Measurements from ENCODE around the gene SCAF11.

The SCAF11 gene

DNA sequence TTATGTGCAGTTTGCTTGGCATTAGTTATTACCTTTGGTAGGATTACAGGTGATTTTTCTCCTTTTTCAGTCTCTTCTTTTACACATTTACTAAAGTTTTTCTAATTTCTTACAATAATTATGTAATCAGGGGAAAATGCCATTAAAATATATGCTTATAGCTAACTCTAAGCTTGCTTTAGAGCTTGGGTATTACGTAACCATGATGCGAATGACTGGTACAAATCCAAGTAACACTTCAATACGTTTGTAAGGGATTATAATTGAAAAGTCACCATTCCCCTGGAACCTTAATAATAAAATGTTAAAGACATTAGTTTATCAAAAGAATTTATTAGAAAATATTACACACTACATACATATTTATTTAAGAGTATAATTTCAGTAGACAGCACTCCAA, 71.6 kb downstream of the SCAF11 start:
- no peak for DNase-seq (ENCODE audit: low spot score)

DNA sequence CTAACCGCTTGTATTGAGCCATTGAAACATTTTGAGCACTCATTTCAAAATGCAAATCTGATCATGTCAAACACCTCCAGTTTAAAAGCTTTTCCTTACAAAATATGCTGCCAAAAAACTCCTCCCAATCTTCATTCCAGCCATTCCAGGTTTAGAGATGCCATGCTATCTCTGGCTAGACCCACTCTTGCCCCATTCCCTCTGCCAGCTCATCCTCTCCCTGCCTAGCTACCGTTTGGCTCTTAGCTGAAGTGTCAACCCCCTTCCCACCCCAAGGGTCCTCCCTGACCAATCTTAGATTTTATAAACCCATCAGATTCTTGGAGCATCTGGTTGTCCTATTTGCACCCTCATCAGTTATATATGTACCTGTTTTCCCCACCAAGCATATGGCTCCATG, 75.0 kb downstream of the SCAF11 start:
- DNase-seq (ENCODE audit: low spot score): no peak

DNA sequence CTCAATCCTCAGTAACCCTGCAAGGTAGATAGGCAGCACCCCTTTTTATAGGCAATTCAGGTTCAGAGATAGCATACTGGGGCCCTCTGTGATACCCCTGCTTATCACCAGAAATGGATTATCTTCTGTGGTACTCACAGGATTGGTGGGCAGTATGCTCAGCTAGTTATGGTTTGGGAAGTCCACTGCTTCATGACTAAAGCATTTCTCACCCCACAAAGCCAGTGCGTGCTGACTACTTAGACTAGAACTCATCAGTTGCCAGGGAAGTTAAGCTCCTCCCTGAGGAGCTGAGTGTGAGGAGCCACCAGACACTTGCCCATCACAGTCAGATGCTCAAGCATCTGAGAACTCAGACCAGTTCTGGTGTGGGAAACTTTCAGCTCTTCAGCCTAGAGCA, 76.3 kb downstream of the SCAF11 start:
- DNase-seq (ENCODE audit: low spot score): no peak

DNA sequence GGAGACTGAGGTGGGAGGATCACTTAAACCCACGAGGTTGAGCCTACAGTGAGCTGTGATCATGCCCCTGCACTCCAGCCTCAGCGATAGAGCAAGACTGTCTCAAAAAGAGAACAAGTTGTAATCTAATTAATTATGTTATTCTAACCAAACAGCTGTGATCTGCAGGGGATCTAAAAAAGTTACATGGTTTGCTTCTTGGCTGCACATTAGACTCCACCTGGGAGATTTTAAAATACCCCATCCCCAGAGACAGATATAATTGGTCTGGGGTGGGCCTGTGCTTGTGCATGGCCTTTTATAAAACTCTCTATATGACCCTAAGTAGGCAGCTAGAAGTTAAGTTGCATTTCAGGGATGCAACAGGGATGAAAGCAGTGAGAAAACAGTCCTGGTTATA, 76.7 kb downstream of the SCAF11 start:
- DNase-seq (ENCODE audit: low spot score): no peak

DNA sequence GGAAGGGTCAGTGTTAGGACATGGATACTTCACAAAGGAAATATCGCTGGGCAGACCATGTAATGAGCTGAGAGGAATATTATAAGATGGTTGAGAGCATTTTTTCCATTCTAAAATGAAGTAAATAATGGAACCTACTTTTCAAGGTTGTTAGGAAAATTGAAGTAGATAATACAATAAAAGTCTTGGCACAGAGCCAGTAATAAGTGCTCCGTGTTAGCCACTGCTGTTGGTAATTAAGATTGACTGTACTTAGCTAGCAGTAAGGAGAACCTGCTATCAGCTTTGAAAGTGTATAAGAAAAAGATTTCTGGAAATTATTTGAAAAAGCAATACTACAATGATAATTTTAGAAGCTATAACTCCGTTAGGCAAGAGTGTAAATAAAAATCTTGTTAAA, 77.6 kb downstream of the SCAF11 start:
- DNase-seq (ENCODE audit: low spot score): no peak

DNA sequence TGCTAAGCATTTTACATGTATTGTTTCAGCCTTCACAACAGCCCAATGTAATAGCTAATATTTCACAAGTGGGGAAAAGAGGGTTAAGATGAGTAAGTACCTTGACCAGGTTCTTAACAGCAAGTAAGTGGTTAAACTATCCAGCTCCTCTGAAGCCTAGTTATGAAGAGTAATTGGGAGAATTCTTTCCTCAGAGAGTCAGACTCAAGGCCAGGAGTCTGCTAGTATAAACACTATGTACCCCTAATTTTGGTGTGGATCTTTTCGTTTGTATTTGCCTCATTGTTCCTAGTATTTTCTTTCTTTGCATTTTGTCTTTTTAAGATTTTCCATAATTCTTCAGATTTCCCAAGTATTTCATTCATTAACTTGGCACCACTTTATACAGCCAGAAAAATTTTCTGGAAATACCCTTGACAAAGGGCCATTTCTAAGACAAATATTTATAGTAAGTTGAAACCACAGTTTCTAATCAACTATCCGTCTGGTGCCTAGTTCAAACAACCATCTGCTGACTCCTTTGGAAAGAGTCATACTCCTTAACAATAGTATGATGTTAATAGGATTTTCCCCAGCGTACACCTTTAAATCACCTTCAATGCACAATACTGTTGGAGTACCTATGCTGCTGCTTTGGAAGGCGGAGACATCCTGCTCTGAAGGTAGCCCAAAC, 81.2 kb downstream of the SCAF11 start:
- DNase-seq (ENCODE audit: low spot score): no peak

DNA sequence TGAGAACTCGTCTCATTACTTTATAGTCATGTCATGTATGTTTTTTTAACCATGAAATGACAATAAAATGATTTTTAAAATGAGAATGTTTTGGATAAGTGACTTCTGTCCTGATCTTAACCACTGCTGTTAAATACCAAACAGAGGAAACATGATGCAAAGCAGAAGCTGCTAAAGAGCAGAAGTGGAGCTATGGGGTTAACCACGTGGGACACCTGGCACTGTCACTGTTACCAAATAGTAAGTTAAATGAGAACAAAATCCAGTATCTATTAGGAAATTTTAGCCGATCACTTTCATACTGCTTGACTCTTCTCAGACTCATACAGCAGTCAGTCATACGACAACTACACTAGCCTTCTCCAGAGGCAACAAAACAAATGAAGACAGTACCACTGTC, 82.4 kb downstream of the SCAF11 start:
- no peak for DNase-seq (ENCODE audit: low spot score)

DNA sequence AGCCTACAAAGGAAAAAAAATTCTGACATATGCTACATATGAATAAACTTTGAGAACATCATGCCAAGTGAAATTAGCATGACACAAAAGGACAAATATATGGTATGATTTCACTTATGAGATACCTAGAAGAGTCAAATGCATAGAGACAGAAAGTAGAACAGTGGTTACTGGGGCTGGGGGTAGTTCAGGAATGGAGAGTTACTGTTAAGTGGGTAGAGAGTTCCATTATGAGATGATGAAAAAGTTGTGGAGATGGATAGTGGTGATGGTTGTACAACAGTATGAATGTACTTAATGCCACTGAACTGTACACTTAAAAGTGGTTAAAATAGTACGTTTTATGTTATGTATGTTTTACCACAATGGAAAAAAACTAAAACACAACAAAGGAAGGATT, 92.3 kb downstream of the SCAF11 start:
- no peak for DNase-seq (ENCODE audit: low spot score)

DNA sequence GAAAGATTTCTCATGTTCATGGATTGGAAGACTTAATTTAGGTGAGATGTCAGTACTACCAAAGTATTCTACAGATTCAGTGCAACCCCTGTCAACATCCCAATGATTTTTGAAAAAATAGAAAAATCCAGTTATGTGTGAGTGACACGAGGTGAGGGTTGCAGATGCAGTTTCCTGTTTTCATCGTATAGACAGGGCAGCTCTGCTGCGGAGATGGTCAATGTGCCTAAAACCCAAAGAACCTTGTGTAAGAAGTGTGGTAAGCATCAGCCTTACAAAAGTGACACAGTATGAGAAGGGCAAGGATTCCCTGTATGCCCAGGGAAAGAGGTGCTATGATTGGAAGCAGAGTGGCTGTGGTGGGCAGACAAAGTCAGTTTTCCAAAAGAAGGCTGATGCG, 94.4 kb downstream of the SCAF11 start:
- DNase-seq (ENCODE audit: low spot score): no peak

DNA sequence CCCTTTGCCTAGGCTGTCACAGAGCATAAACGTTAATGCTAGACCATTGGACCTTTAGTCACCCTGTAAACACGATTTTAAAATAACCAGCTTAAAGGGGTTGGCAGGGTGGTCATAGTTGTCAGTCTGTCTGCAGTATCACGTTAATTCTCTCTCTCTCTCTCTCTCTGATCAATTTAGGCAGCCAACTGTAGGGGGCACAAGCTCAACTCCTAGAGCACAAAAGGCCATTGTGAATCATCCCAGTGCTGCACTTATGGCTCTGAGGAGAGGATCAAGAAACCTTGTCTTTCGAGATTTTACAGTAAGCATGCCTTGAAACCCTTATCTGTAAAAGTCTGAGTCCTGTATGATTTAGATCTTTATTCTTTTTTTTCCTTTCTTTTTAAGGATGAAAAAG, 97.1 kb downstream of the SCAF11 start:
- no peak for DNase-seq (ENCODE audit: low spot score)

DNA sequence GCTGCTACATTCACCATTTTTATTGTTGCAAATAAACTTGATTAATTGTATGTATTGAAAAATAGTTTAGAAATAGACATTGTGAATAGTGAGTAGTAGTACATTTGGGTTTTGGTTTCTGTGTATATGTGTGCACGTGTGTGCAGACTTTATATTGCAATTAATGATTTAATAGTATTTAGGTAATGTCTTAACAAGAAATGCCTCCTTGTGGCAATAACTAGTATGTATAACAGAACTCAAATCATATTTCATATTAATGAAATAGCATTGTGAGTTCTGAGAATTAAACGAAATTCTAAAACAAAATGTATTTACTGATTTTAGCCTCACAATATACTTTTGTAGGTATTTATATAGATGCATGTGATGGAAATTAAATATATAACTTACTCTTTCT, 100.1 kb downstream of the SCAF11 start:
- DNase-seq (ENCODE audit: low spot score): no peak

DNA sequence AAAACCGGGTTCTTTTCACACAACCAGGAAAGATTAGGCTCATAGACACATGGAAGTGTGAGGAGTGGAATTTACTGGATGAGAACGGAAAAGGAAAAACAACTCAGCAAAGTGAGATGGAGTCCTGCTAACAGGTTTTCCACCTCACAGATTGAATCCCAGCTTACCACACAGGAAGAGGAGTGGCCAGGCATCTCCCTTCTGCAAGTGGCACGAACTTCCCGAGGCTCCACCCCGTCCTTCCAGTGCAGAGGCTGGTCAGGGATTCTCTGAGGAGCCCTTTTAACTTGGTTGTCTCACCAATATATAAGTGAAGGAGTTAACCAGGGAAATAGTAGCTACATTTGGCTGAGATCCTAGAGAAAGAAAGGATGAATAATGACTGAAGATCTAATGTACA, 102.8 kb downstream of the SCAF11 start:
- DNase-seq (ENCODE audit: low spot score): no peak

DNA sequence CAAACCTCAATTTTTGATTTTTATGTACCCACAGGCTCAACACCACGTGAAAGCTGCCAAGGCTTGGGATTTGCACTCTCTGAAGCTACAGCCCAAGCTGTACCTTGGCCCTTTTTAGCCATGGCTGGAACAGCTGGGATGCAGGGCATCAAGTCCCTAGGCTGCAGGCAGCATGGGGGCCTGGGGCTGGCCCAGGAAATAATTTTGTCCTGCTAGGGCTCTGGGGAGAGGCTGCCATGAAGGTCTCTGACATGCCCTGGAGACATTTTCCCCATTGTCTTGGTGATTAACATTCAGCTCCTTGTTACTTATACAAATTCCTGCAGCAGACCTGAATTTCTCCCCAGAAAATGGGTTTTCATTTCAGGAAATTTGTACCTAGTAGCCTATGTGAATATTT, 103.7 kb downstream of the SCAF11 start:
- no peak for DNase-seq (ENCODE audit: low spot score)

DNA sequence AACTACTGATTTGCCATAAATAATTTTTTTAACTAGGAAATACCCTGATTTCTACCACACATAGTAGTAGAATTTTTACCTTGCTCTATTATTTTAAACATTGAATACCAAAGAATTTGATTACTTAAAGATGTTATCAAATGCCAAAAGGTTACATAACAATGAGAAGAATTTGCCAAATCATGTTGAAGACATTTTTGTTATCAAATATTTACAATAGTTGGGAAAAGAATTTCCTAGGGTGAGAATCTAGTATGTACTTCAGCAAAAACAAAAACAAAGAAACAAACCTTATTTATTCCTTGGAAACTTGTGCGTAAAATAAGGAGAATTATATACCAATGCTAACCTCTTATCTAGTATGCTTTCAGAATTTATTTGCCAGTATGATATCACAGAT, 107.2 kb downstream of the SCAF11 start:
- DNase-seq (ENCODE audit: low spot score): no peak

DNA sequence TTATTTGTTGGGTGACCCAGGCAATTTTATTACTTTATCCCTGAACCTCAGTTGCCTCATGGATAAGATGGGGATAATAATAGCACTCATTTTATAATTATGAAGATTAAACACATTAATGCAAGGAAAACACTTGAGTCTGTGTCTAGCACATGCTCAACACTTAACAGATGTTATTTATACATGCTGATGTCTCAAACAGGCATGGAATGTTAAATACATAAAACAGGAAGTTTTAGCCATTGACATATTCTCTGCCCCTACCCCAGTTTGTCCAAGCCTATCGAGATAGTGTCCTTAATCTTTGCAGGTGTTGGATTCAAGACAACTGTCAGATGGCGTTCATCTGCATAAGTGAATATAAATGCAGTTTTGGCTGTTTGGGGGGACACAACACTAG, 109.8 kb downstream of the SCAF11 start:
- DNase-seq (ENCODE audit: low spot score): no peak

DNA sequence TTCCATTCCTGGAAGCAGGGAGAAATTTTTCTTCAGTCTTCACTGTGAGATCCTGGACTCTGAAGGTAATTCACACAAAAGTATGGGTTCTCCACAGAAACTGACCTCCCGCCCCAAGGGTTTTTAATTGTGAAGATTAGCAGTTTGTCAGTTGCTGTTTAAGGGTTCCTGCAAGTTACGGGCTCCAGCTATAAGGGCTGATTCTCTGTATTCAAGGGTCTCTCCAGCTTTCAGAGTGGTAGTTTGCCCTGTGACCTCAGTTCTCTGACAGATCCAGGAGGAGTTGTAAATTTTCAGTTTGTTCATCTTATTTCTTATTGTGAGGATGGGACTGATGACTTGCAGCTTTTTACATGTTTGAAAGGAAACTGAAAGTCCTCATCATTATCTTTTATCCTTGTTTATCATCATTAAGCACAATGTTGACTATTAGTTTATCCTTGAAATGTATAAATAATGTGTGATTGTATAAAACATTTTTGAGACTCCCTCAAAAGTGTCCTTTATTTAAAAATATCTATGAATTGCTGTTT, 110.9 kb downstream of the SCAF11 start:
- no peak for DNase-seq (ENCODE audit: low spot score)

DNA sequence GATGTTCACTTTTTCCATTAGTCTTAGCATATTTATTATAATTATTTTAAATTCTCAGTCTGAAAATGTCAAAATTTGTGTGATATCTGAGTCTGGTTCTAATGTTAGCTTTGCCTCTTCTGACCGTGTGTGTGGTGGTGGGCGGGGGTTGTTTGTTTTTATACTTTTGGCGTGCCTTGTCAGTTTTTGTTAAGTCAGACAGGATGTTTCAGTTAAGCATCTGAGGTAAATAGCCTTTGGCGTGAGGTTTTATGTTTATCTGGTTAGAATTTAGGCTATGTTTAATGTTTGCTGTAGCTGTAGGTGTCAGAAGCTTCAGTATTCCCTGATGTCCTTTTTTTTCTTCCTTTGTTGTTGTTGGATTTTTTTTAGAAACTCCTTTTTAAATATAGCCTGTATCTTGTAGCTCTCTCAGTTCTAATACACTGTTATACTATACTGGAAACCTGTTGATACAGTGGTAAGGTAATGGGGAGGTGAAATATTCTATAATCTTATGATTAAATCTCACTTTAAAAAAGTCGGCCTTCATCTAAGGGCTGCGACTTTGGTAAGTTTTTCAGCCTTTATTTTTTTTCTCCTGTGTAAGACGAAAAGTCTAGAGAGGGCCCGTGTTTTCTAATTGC, 111.6 kb downstream of the SCAF11 start:
- no peak for DNase-seq (ENCODE audit: low spot score)

DNA sequence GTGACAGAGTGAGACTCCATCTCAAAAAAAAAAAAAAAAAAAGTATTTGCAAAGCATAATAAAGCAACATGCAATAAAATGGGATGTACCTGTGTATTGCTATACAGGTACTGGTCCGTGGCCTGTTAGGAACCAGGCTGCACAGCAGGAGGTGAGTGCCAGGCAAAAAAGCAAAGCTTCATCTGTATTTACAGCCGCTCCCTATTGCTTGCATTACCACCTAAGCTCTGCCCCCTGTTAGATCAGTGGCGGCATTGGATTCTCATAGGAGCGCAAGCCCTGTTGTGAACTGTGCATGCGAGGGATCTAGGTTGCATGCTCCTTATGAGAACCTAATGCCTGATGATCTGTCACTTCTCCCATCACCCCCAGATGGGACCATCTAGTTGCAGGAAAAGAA, 113.3 kb downstream of the SCAF11 start:
- DNase-seq (ENCODE audit: low spot score): no peak

DNA sequence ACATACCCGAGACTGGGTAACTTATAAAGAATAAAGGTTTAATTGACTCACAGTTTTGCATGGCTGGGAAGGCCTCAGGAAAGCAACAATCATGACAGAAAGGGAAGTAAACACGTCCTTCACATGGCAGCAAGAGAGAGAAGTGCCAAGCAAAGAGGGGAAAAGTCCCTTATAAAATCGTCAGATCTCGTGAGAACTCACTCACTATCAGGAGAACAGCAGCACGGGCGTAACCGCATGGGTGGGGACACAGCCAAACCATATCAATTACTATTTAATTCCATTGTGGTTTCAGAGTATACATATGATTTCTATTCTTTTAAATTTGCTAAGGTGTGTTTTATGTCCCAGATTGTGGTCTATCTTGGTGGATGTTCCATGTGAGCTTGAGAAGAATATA, 117.9 kb downstream of the SCAF11 start:
- DNase-seq (ENCODE audit: low spot score): no peak

Measured in HuH-7.5 (cell line).